Endothelial cell of umbilical vein (primary cell): ENCODE measurements around the gene CAP2. TPM values are rescaled to one million over a fixed set of nuclear protein-coding genes. Genes with fewer than 3 reads are reported as not detected.

Experiments used
- BruUV-seq: library from RNA; stranded (reverse); fragments of 400-500 nt; replicated peaks from 2 replicates; lab custom pipeline; 2021; lab: Mats Ljungman, UMichigan
- CTCF ChIA-PET: fragments of 300-600, 350-600 bp; sonication (Branson Sonifier 250); formaldehyde crosslinking; loops from one replicate; lab custom pipeline; 2021; ENCODE audit warnings: antibody characterized with exemption, inconsistent platforms; lab: Charles Lee
- POLR2A ChIA-PET: fragments of 300-600, 350-600 bp; sonication (Branson Sonifier 250); formaldehyde crosslinking; loops from one replicate; lab custom pipeline; 2021; ENCODE audit warnings: antibody characterized with exemption, inconsistent platforms; lab: Charles Lee
- DNase-seq: peaks from one replicate; pipeline ENCODE4 v3.0.0-alpha.2; 2011; ENCODE audit warnings: low read depth, low spot score
- FAIRE-seq: peaks from 2 replicates; lab custom pipeline; 2011; peaks lifted over from hg19 to GRCh38; lab: Jason Lieb, UNC
- H2AFZ ChIP-seq: 2 replicates; pipeline ENCODE4 v1.6.0; 2012; ENCODE audit warnings: low read depth, low read length, control low read depth, inconsistent platforms
- H3K27ac ChIP-seq: 2 replicates; pipeline ENCODE4 v1.5.1; 2011; ENCODE audit warnings: low read depth, mild to moderate bottlenecking, control low read depth, low read length, moderate library complexity; ENCODE audit not compliant: insufficient read depth
- H3K27me3 ChIP-seq, 2 experiments: 2 replicates each; pipeline versions ENCODE4 v1.6.0 to v1.6.1; 2011; ENCODE audit warnings: low read length in 2 of 2, mixed read lengths in 1 of 2; ENCODE audit not compliant: control insufficient read depth in 2 of 2, insufficient read depth in 2 of 2
- H3K36me3 ChIP-seq, 2 experiments: 2 replicates in 1 of 2; 3 replicates in 1 of 2; pipeline ENCODE4 v1.5.1; 2011; ENCODE audit warnings: low read length in 2 of 2, mild to moderate bottlenecking in 1 of 2, moderate library complexity in 1 of 2; ENCODE audit not compliant: control insufficient read depth in 2 of 2, insufficient read depth in 2 of 2; ENCODE audit errors: extremely low read depth in 1 of 2
- H3K4me1 ChIP-seq: 3 replicates; pipeline ENCODE4 v1.5.1; 2011; ENCODE audit warnings: mild to moderate bottlenecking, low read length; ENCODE audit not compliant: control insufficient read depth, insufficient read depth; ENCODE audit errors: extremely low read depth
- H3K4me2 ChIP-seq: 2 replicates; pipeline ENCODE4 v1.6.1; 2011; ENCODE audit warnings: low read length, control low read depth, mixed read lengths; ENCODE audit not compliant: insufficient read depth
- H3K4me3 ChIP-seq, 3 experiments: fragments of 200-600 bp in 1 of 3; sonication (generic), shearing (Covaris generic) in 1 of 3; replicated peaks in 1 of 3; 2 replicates each; pipeline ENCODE4 v1.5.1; 2011 to 2016; ENCODE audit warnings: control low read depth in 3 of 3, low read length in 3 of 3, mild to moderate bottlenecking in 2 of 3, inconsistent platforms in 1 of 3, low read depth in 1 of 3, moderate library complexity in 1 of 3; ENCODE audit not compliant: insufficient read depth in 1 of 3
- H3K79me2 ChIP-seq: 2 replicates; pipeline ENCODE4 v1.6.0; 2012; ENCODE audit warnings: low read length, inconsistent platforms; ENCODE audit not compliant: control insufficient read depth, insufficient read depth
- H3K9ac ChIP-seq: replicated peaks from 2 replicates; pipeline ENCODE3; 2011; ENCODE audit warnings: low read length, control low read depth; ENCODE audit not compliant: insufficient read depth; ENCODE audit errors: extremely low read depth
- H3K9me1 ChIP-seq: replicated peaks from 3 replicates; pipeline ENCODE4 v1.6.0; 2011; ENCODE audit warnings: mild to moderate bottlenecking, low read length; ENCODE audit not compliant: control insufficient read depth, insufficient read depth; ENCODE audit errors: extremely low read depth
- H3K9me3 ChIP-seq: replicated peaks from 2 replicates; pipeline ENCODE4 v1.5.1; 2012; ENCODE audit warnings: low read length, inconsistent platforms; ENCODE audit not compliant: control insufficient read depth, insufficient read depth
- H4K20me1 ChIP-seq: replicated peaks from 2 replicates; pipeline ENCODE3; 2011; ENCODE audit warnings: mild to moderate bottlenecking, low read length; ENCODE audit not compliant: control insufficient read depth, insufficient read depth; ENCODE audit errors: extremely low read depth
- EZH2 ChIP-seq: IDR thresholded peaks from 2 replicates; pipeline ENCODE4 v1.6.1; 2012; ENCODE audit warnings: borderline replicate concordance, low read depth, mild to moderate bottlenecking, moderate library complexity, low read length, inconsistent platforms; ENCODE audit not compliant: severe bottlenecking
- FOS ChIP-seq: IDR thresholded peaks from 2 replicates; pipeline ENCODE4 v1.6.1; 2011; ENCODE audit warnings: mild to moderate bottlenecking, low read length, moderate library complexity, borderline replicate concordance; ENCODE audit not compliant: insufficient read depth
- GATA2 ChIP-seq: IDR thresholded peaks from 2 replicates; pipeline ENCODE4 v1.7.0; 2011; ENCODE audit warnings: low read depth, mild to moderate bottlenecking, moderate library complexity, mixed read lengths, low read length; ENCODE audit not compliant: insufficient read length, insufficient read depth
- JUN ChIP-seq: IDR thresholded peaks from 2 replicates; pipeline ENCODE4 v1.6.1; 2011; ENCODE audit warnings: borderline replicate concordance, low read depth; ENCODE audit not compliant: insufficient read length, insufficient read depth
- MYC ChIP-seq: IDR thresholded peaks from one replicate; pipeline ENCODE4 v1.6.1; 2011; ENCODE audit warnings: mild to moderate bottlenecking, low read depth, low read length
- POLR2A ChIP-seq: IDR thresholded peaks from 2 replicates; pipeline ENCODE4 v1.6.1; 2012; ENCODE audit warnings: low read depth, mild to moderate bottlenecking, control low read depth, low read length
- POLR2AphosphoS5 ChIP-seq: IDR thresholded peaks from 2 replicates; pipeline ENCODE4 v1.6.1; 2012; ENCODE audit warnings: low read depth, mild to moderate bottlenecking, control low read depth, low read length, moderate library complexity; ENCODE audit not compliant: insufficient read depth
- dilution Hi-C: fragments of 300-500 bp; cut with MboI; formaldehyde crosslinking; loops from one replicate; pipeline ENCODE4 v1.15.0; 2019; ENCODE audit warnings: low sequenced_read_pairs; ENCODE audit not compliant: extremely low pct_ligation_motif_present
- intact Hi-C: fragments of 100-400 bp; cut with micrococcal nuclease; formaldehyde crosslinking; loops from one replicate; pipeline ENCODE4 v1.10.0; 2022
- polyA plus RNA-seq, 4 experiments: library from polyadenylated mRNA; depleted of rRNA in 3 of 4; stranded (reverse) in 3 of 4; unstranded in 1 of 4; fragments of >200 nt; gene quantifications; 2 replicates each; pipeline versions ENCODE4 v1.2.1 to v1.2.3, GENCODE V29; 2011 to 2012; ENCODE audit warnings: missing spikeins in 1 of 4
- total RNA-seq: library from RNA; stranded (reverse); gene quantifications from 2 replicates; pipeline ENCODE4 v1.2.3, GENCODE V29; 2021
- TF ChIP-seq, protein P1 (sequence below): IDR thresholded peaks from 2 replicates; pipeline ENCODE4 v1.6.1; 2011; ENCODE audit not compliant: insufficient read depth, insufficient read length
- TF ChIP-seq, protein P2 (sequence below), 2 donors: IDR thresholded peaks; 1 replicate in 1 of 2; 2 replicates in 1 of 2; pipeline ENCODE4 v1.5.1; 2011; ENCODE audit warnings: low read length in 2 of 2, mild to moderate bottlenecking in 2 of 2, moderate library complexity in 2 of 2, control low read depth in 1 of 2, inconsistent platforms in 1 of 2, low read depth in 1 of 2; ENCODE audit not compliant: insufficient read depth in 1 of 2; ENCODE audit errors: extremely low read depth in 1 of 2

Gene CAP2
- total and polyA plus RNA-seq, 2 donors (not counting 3 experiments of a cell fraction or from before 2014, with no cell fraction given) = 12.2 to 21.3 TPM

DNA sequence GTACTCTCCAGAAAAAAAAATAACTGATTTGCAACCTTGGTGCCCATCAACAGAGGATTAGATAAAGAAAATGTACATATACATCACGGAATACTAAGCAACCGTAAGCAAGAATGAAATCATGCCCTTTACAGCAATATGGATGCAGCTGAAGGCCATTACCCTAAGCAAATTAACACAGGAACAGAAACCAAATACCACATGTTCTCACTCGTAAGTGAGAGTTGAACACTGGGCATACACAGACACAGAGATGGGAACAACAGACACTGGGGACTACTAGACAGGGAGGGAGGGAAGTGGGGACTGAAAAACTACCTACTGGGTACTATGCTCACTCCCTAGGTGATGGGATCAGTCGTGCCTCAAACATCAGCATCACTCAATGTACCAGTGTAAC, 32.8 kb upstream of the CAP2 start:
- CTCF ChIA-PET = no interaction called here
- dilution Hi-C loops (no loop called here), intact Hi-C loops (no loop called here)
- H3K9ac ChIP-seq = no peak overlapping the region
- DNase-seq (no peak), FAIRE-seq (no peak)
- H3K4me3 ChIP-seq = no peak overlapping the region
- no peaks in the 10 kb centered on the region for H3K9me1 ChIP-seq
- no peaks in the 10 kb centered on the region for H3K9me3 ChIP-seq
- H3K36me3 ChIP-seq = no peaks in the 10 kb centered on the region
- no peaks in the 10 kb centered on the region for H3K27me3 ChIP-seq
- H3K79me2 ChIP-seq = no peaks in the 10 kb centered on the region
- no peak overlapping the region for H3K27ac ChIP-seq
- no peak overlapping the region for H3K4me2 ChIP-seq
- H2AFZ ChIP-seq = no peak overlapping the region
- POLR2A ChIA-PET = no interaction called here
- no peaks in the 10 kb centered on the region for H4K20me1 ChIP-seq
- no TSS peak for BruUV-seq
- TF ChIP-seq JUN (no peak), GATA2 (no peak), FOS (no peak), EZH2 (no peak), MYC (no peak), POLR2A (no peak), POLR2AphosphoS5 (no peak)
- TF ChIP-seq, protein P1, sequence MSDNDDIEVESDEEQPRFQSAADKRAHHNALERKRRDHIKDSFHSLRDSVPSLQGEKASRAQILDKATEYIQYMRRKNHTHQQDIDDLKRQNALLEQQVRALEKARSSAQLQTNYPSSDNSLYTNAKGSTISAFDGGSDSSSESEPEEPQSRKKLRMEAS = no peak
- TF ChIP-seq, protein P2, sequence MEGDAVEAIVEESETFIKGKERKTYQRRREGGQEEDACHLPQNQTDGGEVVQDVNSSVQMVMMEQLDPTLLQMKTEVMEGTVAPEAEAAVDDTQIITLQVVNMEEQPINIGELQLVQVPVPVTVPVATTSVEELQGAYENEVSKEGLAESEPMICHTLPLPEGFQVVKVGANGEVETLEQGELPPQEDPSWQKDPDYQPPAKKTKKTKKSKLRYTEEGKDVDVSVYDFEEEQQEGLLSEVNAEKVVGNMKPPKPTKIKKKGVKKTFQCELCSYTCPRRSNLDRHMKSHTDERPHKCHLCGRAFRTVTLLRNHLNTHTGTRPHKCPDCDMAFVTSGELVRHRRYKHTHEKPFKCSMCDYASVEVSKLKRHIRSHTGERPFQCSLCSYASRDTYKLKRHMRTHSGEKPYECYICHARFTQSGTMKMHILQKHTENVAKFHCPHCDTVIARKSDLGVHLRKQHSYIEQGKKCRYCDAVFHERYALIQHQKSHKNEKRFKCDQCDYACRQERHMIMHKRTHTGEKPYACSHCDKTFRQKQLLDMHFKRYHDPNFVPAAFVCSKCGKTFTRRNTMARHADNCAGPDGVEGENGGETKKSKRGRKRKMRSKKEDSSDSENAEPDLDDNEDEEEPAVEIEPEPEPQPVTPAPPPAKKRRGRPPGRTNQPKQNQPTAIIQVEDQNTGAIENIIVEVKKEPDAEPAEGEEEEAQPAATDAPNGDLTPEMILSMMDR (IDR thresholded peaks at IDR 0.05; ENCODE audit: extremely low read depth in 1 of 2, insufficient read depth in 1 of 2, low read depth in 1 of 2, low read length in 2 of 2) = no peak
- no peaks in the 10 kb centered on the region for H3K4me1 ChIP-seq
